CD4-positive, alpha-beta T cell treated with Interleukin-12 subunit alpha and Interleukin-12 subunit beta, for 1 hour (primary cell): Measurements from ENCODE around the gene OR10H5.

Source experiments
- DNase-seq: peaks from one replicate; pipeline ENCODE4 v3.0.0-alpha.2; 2020

Gene OR10H5

DNA sequence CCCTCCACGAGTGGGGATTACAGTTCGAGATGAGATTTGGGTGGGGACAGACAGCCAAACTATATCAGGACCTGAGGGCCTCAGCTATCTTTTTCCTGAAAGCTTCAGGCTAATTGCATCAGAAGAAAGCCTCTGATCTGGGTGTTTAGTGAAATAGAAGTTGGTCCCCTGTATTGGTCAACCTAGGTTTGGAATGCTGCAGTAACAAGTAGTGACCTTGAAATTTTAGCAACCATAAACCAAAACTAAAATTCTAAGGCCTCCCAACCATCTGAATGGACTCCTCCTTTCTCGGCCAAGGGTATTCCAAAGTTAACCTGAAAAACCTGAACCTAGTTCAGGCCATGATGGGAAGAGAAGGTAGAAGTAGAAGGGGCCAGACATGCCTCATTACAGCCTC lies 62.9 kb downstream of the OR10H5 start:
- DNase-seq: no peak
